ENCODE measurements around the gene PTDSS2.
"Not testable (repeated sequence)": the region's sequence is repeated elsewhere in the genome, so short reads cannot be mapped to it uniquely, and the experiment has no call there.

Gene PTDSS2

DNA sequence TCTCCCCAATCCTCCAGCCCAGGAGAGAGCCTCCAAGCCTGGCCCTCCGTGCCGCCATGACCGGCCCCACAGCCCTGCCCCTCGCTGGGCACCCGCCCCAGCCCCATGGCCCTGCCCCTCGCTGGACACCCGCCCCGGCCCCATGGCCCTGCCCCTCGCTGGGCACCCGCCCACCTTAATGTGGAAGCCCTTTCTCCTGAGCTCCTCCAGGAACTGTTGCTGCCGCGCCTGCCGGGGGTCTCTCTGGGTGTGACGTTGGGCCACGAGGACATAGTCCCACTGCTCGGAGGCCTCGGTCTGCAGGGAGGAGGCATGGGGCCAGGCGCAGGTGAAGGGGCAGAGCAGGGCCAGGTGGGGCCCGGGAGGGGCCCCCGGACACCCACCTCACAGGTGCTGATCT lies 16.4 kb upstream of the PTDSS2 start:
- no peak for DNase-seq

GRCh38 chr11:434496-434895 lies 15.6 kb upstream of the PTDSS2 start:
- DNase-seq = no peak

- DNase-seq = not testable (repeated sequence)
These were observed 14.9 kb upstream of the PTDSS2 start for GRCh38 chr11:434999-435740.

DNA sequence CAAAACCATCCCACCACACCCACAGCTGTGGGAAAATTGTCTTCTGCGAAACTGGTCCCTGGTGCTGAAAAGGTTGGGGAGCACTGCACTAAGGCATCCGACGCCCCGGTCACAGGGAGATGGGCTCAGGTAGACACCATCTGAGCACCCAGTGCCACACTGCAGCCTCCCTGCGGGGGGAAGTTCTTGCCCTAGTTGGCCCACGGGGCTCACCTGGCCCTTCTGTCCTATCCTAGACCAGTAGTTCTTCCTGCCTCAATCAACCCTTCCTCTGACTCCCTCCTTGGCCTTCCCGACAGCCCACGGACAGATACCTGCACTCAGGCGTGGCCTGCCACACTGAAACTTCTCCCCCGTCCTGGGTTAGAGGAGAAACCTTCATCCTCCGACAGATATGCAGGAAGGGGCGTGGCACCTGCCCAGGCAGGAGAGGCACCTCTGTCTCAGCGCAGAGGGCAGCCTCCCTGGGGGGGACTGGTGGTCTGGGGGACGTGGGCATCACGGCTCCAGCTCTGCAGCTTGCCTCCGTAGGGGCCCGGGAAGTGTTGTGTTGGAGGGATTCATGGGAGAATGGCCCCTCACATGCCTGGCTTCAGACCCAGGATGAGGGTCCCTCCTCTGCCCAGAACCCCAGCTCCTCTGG lies 12.7 kb upstream of the PTDSS2 start:
- no peak for DNase-seq

- DNase-seq = no peak
These were observed 11.8 kb upstream of the PTDSS2 start for GRCh38 chr11:438101-438844.

DNA sequence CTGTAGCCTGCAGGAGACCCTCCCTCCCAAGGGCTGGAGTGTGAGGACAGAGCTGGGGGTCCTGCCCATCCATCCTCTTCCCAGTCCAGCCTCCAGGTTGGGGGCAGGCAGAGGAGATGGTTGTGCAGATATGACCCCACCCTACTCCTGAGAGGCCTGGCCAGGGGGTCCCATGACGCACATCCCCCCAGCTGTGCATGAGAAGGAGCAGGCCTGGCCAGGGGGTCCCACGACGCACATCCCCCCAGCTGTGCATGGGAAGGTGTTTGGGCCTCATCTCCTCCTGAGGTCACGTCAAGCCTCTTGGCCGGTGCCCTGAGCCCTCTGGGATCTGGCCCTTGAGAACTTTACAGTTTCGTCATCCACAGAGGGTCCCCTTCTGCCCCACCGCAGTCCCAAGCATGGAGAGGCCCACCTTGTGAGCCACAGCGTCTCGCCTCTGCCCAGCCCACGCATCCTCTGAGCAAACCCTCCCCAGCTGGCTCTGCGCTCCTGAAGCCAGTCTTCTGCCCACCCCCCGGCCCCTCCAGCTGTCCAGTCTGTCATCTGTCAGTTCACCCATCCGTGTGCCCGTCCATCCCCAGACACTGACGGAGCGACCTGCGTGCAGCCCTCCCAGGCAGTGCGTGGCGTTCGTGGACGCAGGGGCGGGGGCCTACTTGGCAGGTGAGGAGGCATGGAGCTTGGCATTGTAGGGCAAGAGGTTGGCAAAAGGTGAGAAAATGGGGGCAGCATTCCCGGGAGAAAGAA lies 10.6 kb upstream of the PTDSS2 start:
- no peak for DNase-seq

DNA sequence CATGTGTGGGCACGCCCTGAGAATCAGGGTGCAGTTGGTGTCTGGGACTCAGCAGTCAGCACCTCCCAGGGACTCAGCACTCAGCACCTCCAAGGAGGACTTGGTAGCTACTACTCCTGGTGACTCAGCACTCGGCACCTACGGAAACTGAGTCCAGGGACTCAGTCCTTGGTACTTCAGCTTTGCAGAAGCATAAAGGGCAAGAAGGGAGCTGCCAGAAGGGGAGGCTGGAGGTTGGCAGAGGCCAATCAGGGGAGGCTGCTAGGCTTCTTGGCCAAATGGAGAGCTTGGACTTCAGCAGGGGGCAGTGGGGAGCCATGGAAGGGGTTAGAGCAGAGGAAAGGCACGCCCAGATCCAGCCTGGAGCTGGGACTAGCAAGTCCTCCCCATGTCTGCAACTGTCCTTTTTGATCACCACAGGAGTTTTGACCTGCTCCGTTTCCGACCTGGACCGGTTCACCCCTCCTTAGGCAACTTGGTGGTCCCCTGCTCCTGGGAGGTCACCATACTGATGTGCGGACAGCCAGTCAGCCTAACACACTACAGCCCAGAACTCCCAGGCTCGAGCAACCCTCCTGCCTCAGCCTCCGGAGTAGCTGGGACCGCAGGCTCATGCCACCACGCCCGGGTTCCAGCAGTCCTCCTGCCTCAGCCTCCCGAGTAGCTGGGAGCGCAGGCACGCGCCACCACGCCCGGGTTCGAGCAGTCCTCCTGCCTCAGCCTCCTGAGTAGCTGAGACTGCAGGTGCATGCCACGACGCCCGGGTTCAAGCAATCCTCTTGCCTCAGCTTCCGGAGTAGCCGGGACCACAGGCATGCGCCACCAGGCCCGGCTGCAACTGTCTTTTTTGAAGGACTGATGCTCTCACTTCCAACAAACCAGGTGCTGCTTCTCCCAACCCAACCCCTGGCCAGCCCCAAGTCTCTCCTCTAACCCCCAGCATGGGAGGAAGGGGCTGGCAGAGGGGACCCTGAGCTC lies 9.7 kb upstream of the PTDSS2 start:
- no peak for DNase-seq

DNA sequence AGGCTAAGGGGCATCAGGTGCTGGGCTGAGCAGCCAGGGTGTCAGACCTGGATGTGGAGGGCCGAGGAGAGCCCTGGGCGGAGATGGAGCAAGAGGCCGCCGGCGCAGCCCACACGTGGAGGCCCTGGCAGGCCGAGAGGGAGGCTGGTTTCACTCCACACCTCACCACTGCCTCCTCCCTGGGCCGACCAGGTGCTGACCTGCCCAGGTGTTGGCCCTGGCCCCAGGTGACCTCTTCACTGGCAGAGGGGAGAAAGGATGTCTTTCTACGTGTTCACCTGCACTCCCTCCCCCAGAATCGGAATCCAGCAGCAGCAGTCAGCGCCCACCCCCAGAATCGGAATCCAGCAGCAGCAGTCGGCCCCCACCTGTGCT lies 9.0 kb upstream of the PTDSS2 start:
- no peak for DNase-seq

GRCh38 chr11:441418-442274 lies 8.4 kb upstream of the PTDSS2 start, which contains the start of gene ANO9:
ANO9 (minus strand) TSS chr11:442011; CDS start chr11:441926, 85 bp downstream.
- no peak for DNase-seq

- DNase-seq = no peak
These were observed 7.4 kb upstream of the PTDSS2 start for GRCh38 chr11:442611-443081.

DNA sequence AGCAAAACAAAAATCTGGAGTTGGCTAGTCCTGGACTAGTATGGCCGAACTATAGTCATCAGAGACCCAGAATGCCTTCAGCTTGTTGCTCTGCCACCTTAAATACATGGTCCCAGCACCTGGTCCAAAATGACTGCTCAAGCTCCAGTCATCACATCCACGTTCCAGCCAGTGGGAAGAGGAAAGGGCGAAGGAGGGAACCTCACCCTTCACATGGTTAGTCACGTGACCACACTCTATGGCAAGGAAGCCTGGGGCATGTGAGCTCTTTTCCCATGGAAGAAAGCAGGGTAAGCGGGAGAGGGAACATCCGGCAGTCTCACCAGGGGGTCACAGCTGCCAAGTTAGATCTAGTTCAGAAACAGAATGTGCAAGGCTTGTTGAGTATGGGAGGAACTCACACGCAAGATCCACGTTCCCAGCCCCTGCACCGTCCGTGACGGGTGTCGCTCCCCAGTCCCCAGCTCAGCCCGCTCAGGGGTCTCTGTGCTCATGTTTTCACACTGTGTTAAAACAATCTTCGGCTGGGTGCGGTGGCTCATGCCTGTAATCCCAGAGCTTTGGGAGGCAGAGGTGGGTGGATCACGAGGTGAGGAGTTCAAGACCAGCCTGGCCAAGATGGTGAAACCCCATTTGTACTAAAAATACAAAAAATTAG lies 6.4 kb upstream of the PTDSS2 start:
- DNase-seq = no peak

DNA sequence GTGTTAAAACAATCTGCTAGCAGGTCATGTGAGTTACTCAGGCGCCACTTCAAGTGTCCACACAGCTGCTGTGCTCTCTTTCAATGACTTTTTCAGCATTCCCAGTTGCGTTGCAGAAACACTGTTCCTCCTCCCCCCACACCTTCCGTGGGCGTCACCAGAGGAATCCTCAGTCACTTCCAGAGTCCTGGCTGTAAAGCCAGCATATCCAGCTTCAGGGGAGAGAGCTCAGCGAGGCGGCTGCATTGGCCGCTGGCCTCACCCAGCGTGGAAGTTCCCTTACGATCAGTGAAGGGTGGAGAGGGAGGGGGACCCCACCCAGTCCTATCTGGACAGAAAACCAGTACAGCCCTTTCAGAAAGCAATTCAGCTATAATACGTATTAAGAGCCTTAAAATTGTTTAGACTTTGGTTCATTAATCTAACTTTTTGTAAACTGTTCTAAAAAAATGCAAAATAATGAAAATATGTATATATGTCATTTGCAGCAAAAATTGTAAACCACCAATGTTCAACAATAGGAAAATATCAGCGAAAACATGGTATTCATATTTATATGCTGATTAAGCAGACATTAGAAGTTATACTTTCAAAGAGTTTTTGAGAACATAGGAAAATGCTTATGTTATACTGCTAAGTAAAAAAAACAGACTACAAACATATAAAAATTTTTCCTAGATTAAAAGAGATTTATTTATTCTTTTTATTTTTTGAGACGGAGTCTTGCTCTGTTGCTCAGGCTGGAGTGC lies 5.5 kb upstream of the PTDSS2 start:
- DNase-seq = no peak

DNA sequence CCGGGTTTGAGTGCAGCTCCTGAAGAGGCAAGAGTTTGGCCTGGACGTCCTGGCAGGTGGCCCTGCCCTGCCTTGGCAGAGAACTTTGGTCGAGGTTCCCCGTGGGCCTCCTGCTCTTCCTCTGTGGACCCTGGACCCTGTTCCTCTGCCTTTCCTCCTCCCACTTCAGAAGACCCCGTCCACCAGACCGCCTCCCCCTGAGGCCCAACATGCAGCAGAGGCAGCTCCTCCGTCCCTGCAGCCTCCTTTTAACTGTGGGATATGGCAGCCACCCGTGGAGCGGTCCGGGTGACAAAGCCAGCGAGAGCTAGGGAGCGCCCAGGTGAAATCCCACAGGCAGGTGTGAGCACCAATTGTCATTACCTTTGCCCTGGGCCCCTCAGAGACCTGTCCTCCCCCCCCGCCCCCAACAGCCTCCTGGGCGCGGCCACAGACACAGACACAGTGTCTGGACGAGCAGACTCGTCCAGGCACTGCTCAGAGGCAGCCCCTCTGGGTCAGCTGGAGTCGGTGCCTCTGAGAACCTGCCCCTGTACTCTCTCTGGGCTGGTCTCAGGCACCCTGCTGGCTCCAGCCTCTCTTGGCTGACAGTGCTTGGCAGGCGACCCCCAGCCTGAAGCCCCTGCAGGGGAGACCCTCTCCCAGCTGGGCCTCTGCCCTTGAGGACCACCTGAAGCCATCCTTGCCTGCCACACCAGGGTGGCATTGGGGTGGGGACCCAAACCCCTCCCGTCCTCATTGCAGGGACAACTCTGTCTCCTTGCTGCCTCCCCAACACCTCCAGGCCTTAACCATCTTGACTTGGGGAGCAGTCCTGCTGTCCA lies 4.1 kb upstream of the PTDSS2 start:
- no peak for DNase-seq

DNA sequence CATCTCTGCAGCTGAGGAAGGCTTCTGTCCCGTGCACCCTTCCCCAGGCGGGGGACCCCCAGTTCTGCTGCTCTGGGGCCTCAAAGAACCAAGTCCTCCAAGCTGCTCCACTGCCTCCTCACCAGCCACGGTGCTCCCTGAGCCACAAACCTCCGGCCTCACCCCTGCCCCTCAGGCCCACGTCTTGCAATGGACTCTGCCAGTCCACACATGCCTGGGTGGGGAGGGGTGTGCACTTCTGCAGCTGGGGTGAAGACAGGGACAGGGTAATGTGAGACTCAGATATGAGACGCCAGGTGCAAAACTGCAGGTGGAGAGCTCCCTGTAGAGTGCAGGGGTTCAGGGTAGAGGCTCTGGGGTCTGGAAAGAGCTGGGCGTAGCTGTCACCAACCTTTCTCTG lies 3.2 kb upstream of the PTDSS2 start:
- no peak for DNase-seq

DNA sequence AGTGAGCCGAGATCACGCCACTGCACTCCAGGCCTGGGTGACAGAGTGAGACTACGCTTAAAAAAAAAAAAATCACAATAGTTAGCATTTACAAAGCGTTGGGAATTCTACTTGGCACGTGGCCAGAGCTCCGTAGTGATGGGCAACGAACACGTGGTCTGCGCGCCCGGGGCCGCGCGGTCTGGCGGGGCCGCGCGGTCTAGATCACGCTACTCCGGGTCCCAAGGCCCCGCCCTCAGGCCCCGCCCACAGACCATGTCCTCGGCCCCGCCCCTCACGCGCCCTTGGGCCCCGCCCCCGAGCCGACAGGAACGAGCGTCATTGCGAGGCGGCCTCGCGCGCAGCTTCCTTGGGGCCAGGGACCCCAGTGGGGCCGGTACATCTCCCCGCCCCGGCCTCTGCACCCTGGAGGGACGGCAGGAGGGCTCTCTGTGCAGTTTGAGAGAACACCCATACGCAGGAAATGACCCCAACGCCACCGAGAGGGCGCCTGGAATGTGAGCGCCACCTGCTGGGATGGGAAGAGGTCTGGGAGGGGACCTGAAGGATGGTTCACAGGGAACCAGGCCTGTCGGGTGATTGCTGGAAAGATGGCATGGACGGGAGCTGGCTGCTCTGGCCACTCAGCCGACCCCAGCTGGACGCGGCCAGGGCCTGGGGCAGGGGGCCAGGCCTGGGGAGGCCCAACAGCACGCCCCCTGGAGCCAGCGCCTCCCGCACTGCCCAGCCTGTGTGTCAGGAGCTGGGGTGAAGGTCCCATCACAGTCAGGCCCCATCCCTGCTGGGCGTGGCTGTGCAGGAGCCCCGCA lies 2.0 kb upstream of the PTDSS2 start:
- peak in 1 of 2 experiments; percentile 34 for DNase-seq

- DNase-seq = no peak
These were observed 851 bp downstream of the PTDSS2 start for GRCh38 chr11:450809-451451.

DNA sequence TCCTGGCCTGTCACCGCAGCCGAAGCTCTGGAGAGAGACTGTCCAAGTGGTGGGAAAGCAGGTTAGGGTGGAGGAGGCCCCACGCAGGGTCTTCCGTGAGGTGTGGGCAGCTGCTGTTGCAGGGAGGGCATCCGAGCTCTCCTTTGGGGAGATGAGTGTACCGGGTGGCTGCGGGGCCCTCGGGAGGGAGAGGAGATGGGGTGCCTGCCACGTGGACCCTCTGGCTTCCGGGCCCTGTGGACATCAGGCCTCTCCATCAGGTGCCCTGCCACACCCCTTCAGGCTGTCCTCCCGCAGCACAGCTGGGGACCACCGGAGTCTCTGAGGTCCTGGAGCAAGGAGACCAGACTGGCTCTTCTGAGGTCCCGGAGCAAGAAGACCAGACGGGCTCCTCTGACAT lies 1.7 kb downstream of the PTDSS2 start:
- DNase-seq = no peak
